Left hindlimb (tissue), 1 donor: Measurements from ENCODE around the gene CD79A.

ENCODE experiments used
- DNase-seq: peaks from one replicate; pipeline ENCODE4 v3.0.0-alpha.2; 2018

CD79A gene

GRCh38 chr19:41920882-41921576 lies 44.0 kb downstream of the CD79A start:
- no peak for DNase-seq

GRCh38 chr19:41921577-41922576 lies 44.8 kb downstream of the CD79A start:
- no peak for DNase-seq

- DNase-seq = no peak
These were observed 45.5 kb downstream of the CD79A start for GRCh38 chr19:41922585-41922984.

GRCh38 chr19:41923045-41923788 lies 46.1 kb downstream of the CD79A start:
- DNase-seq = no peak

GRCh38 chr19:41924151-41925145 lies 47.4 kb downstream of the CD79A start:
- DNase-seq = no peak

- no peak for DNase-seq
These were observed 48.3 kb downstream of the CD79A start for GRCh38 chr19:41925208-41926003.

GRCh38 chr19:41926028-41926762 lies 49.1 kb downstream of the CD79A start:
- DNase-seq = no peak

- DNase-seq = no peak
These were observed 49.9 kb downstream of the CD79A start for GRCh38 chr19:41926763-41927496.

GRCh38 chr19:41927497-41928192 lies 50.6 kb downstream of the CD79A start:
- no peak for DNase-seq

- DNase-seq = no peak
These were observed 51.2 kb downstream of the CD79A start, which contains the start of gene ERFL for GRCh38 chr19:41928221-41928683. Gene ERFL, minus strand, starts transcription at chr19:41928449. Its CDS starts 15,530 bp downstream, at chr19:41912919.

GRCh38 chr19:41928754-41929535 lies 51.9 kb downstream of the CD79A start:
- no peak for DNase-seq

GRCh38 chr19:41929536-41930071 lies 52.5 kb downstream of the CD79A start:
- DNase-seq = no peak

GRCh38 chr19:41930322-41930722 lies 53.2 kb downstream of the CD79A start:
- DNase-seq = no peak
